ENCODE data around the gene AADAC.

DNA sequence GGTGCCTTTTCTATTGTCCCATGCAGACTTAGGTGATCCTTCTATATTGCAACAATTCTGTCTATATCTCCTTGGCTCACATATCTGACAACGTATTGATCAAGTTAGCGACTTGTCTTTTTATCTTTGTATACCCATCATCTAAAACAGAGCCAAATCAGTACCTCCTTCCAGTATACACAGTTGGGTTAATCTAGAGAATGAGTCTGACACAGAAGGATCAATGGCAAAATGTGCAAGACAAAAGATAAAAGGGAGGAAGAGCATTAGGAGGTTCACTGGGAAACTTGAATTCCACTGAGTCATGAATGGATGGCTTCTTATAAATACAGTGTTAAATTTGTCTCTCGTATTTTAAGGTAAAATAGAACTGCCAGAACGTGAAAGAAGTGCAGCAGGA, 6.0 kb downstream of the AADAC start:
- TF ChIP-seq POLR2A (IDR thresholded peaks at IDR 0.05), result no peak
- TF ChIP-seq, protein P1, sequence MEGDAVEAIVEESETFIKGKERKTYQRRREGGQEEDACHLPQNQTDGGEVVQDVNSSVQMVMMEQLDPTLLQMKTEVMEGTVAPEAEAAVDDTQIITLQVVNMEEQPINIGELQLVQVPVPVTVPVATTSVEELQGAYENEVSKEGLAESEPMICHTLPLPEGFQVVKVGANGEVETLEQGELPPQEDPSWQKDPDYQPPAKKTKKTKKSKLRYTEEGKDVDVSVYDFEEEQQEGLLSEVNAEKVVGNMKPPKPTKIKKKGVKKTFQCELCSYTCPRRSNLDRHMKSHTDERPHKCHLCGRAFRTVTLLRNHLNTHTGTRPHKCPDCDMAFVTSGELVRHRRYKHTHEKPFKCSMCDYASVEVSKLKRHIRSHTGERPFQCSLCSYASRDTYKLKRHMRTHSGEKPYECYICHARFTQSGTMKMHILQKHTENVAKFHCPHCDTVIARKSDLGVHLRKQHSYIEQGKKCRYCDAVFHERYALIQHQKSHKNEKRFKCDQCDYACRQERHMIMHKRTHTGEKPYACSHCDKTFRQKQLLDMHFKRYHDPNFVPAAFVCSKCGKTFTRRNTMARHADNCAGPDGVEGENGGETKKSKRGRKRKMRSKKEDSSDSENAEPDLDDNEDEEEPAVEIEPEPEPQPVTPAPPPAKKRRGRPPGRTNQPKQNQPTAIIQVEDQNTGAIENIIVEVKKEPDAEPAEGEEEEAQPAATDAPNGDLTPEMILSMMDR (IDR thresholded peaks at IDR 0.05), result no peak
